GM12878 (cell line): Measurements from ENCODE around the gene NFKBIA. TPM values are rescaled to one million over a fixed set of nuclear protein-coding genes. Genes with fewer than 3 reads are reported as not detected.

Experiments
- ATAC-seq: fragments of 200-7000 bp; cut with Tn5 transposase; 3 replicates; pipeline ENCODE4 v1.9.1; 2020; ENCODE audit warnings: mild to moderate bottlenecking, moderate library complexity
- BruUV-seq: library from RNA; stranded (reverse); fragments of 400-500 nt; replicated peaks from 2 replicates; lab custom pipeline; 2021; lab: Mats Ljungman, UMichigan
- CTCF ChIA-PET: fragments of 300-600 bp; sonication (Branson Sonifier 250); formaldehyde crosslinking; extraction: SDS; loops from one replicate; lab custom pipeline; 2021; ENCODE audit warnings: inconsistent platforms; lab: Yijun Ruan, JAX
- POLR2A ChIA-PET: fragments of 350-600 bp; formaldehyde crosslinking; extraction: SDS; loops from one replicate; lab custom pipeline; 2021; ENCODE audit warnings: inconsistent platforms; lab: Charles Lee
- RAD21 ChIA-PET: fragments of 300-600 bp; sonication (Branson Sonifier 250); formaldehyde crosslinking; loops from one replicate; lab custom pipeline; 2023; ENCODE audit warnings: antibody characterized with exemption; ENCODE audit not compliant: unreplicated experiment; lab: Charles Lee
- SMC1A ChIA-PET: fragments of 300-600 bp; sonication (Branson Sonifier 250); formaldehyde crosslinking; loops from one replicate; lab custom pipeline; 2023; ENCODE audit not compliant: unreplicated experiment, uncharacterized antibody; lab: Charles Lee
- DNase-seq: peaks from one replicate; pipeline ENCODE4 v3.0.0-alpha.2; 2011; ENCODE audit warnings: low read depth, low spot score
- FAIRE-seq: peaks from 3 replicates; lab custom pipeline; 2011; peaks lifted over from hg19 to GRCh38; lab: Jason Lieb, UNC
- H2AFZ ChIP-seq: 2 replicates; pipeline ENCODE4 v1.6.0; 2011; ENCODE audit warnings: low read depth, low read length, control low read depth; ENCODE audit not compliant: control insufficient read depth
- H3K27ac ChIP-seq: 2 replicates; pipeline ENCODE4 v1.5.1; 2011; ENCODE audit warnings: control low read depth; ENCODE audit not compliant: control insufficient read depth, insufficient read depth
- H3K27me3 ChIP-seq, 2 experiments: replicated peaks in 1 of 2; 2 replicates each; pipeline versions ENCODE4 v1.6.0 to v1.6.1; 2011; ENCODE audit warnings: low read length in 1 of 2; ENCODE audit not compliant: control insufficient read depth in 2 of 2, insufficient read depth in 2 of 2
- H3K36me3 ChIP-seq, 2 experiments: 2 replicates each; pipeline ENCODE4 v1.5.1; 2011; ENCODE audit warnings: low read length in 1 of 2; ENCODE audit not compliant: control insufficient read depth in 2 of 2, insufficient read depth in 2 of 2
- H3K4me1 ChIP-seq: 2 replicates; pipeline ENCODE4 v1.6.1; 2011; ENCODE audit warnings: mild to moderate bottlenecking, low read length, moderate library complexity, mixed read lengths; ENCODE audit not compliant: control insufficient read depth, insufficient read depth
- H3K4me2 ChIP-seq: 2 replicates; pipeline ENCODE4 v1.6.0; 2011; ENCODE audit warnings: control low read depth; ENCODE audit not compliant: control insufficient read depth, insufficient read depth
- H3K4me3 ChIP-seq: fragments of 200-600 bp; sonication (generic); 2 replicates; pipeline ENCODE4 v1.5.1; 2016
- H3K79me2 ChIP-seq: 2 replicates; pipeline ENCODE4 v1.6.0; 2011; ENCODE audit warnings: low read length; ENCODE audit not compliant: control insufficient read depth, insufficient read depth
- H3K9ac ChIP-seq: 2 replicates; pipeline ENCODE4 v1.8.0; 2011; ENCODE audit warnings: low read length, control low read depth, mixed read lengths; ENCODE audit not compliant: control insufficient read depth, insufficient read depth
- H3K9me3 ChIP-seq: replicated peaks from 3 replicates; pipeline ENCODE4 v1.5.1; 2011; ENCODE audit warnings: mild to moderate bottlenecking, low read length; ENCODE audit not compliant: control insufficient read depth, insufficient read depth
- H4K20me1 ChIP-seq: 2 replicates; pipeline ENCODE4 v1.6.0; 2011; ENCODE audit not compliant: control insufficient read depth, insufficient read depth
- BCL11A ChIP-seq: IDR thresholded peaks from 2 replicates; pipeline ENCODE4 v1.6.1; 2011; ENCODE audit warnings: low read depth, low read length
- BMI1 ChIP-seq: fragments of 450-650 bp; IDR thresholded peaks from 2 replicates; pipeline ENCODE4 v1.6.1; 2016; ENCODE audit warnings: mild to moderate bottlenecking, moderate library complexity, borderline replicate concordance
- CBX3 ChIP-seq: fragments of 200-600 bp; sonication (generic); IDR thresholded peaks from 2 replicates; pipeline ENCODE4 v1.6.1; 2016; ENCODE audit warnings: low read depth, borderline replicate concordance
- CREB1 ChIP-seq: IDR thresholded peaks from 2 replicates; pipeline ENCODE4 v1.6.1; 2012; ENCODE audit warnings: low read depth, mild to moderate bottlenecking, inconsistent platforms
- CREM ChIP-seq: IDR thresholded peaks from 2 replicates; pipeline ENCODE4 v1.6.1; 2014; ENCODE audit warnings: antibody characterized with exemption, low read depth
- FOXK2 ChIP-seq: fragments of 450-650 bp; IDR thresholded peaks from 2 replicates; pipeline ENCODE4 v1.6.1; 2017; ENCODE audit warnings: mild to moderate bottlenecking, moderate library complexity
- HCFC1 ChIP-seq: fragments of 150-350 bp; IDR thresholded peaks from 2 replicates; pipeline ENCODE4 v1.6.1; 2014; ENCODE audit warnings: low read length
- HDGF ChIP-seq: fragments of 450-650 bp; IDR thresholded peaks from 2 replicates; pipeline ENCODE4 v1.6.1; 2016; ENCODE audit warnings: antibody characterized with exemption
- KAT2A ChIP-seq: conservative IDR thresholded peaks from 2 replicates; pipeline ENCODE4 v1.6.1; 2011; ENCODE audit warnings: low read depth, low read length; ENCODE audit not compliant: control insufficient read depth
- MYC ChIP-seq: IDR thresholded peaks from 2 replicates; pipeline ENCODE4 v1.6.1; 2011; ENCODE audit warnings: mild to moderate bottlenecking, low read length, moderate library complexity, inconsistent platforms; ENCODE audit not compliant: insufficient read depth, insufficient replicate concordance, insufficient read length, severe bottlenecking
- NFYA ChIP-seq: IDR thresholded peaks from 2 replicates; pipeline ENCODE4 v1.6.1; 2011; ENCODE audit warnings: low read depth, mild to moderate bottlenecking, low read length, improper control_type of control experiment, borderline replicate concordance
- NFYB ChIP-seq: IDR thresholded peaks from 2 replicates; pipeline ENCODE4 v1.6.1; 2011; ENCODE audit warnings: low read depth, mild to moderate bottlenecking, low read length, improper control_type of control experiment, moderate library complexity; ENCODE audit not compliant: insufficient read depth
- RAD51 ChIP-seq: fragments of 450-650 bp; IDR thresholded peaks from 2 replicates; pipeline ENCODE4 v1.6.1; 2016; ENCODE audit warnings: moderate library complexity, mild to moderate bottlenecking, inconsistent platforms
- SIX5 ChIP-seq: IDR thresholded peaks from 2 replicates; pipeline ENCODE4 v1.6.1; 2011; ENCODE audit warnings: mild to moderate bottlenecking, low read depth, low read length, moderate library complexity; ENCODE audit not compliant: severe bottlenecking
- SMAD5 ChIP-seq: IDR thresholded peaks from 2 replicates; pipeline ENCODE4 v1.6.1; 2016; ENCODE audit warnings: antibody characterized with exemption, low read depth
- SREBF2 ChIP-seq: IDR thresholded peaks from 2 replicates; pipeline ENCODE4 v1.6.1; 2012; ENCODE audit warnings: mild to moderate bottlenecking, low read length
- TCF12 ChIP-seq: IDR thresholded peaks from 2 replicates; pipeline ENCODE4 v1.6.1; 2011; ENCODE audit warnings: low read depth, mild to moderate bottlenecking, low read length
- YY1 ChIP-seq: IDR thresholded peaks from 2 replicates; pipeline ENCODE4 v1.6.1; 2011; ENCODE audit warnings: low read depth, mild to moderate bottlenecking, low read length
- ZNF24 ChIP-seq: fragments of 450-650 bp; IDR thresholded peaks from 2 replicates; pipeline ENCODE4 v1.6.1; 2017; ENCODE audit warnings: antibody characterized with exemption, mild to moderate bottlenecking
- WGBS: methylation state at CpG from one replicate; pipeline ENCODE4 v1.1.6; 2016; ENCODE audit warnings: low lambda C conversion rate; ENCODE audit not compliant: insufficient replicate concordance, insufficient coverage; ENCODE audit errors: missing lambda C conversion rate; 5-methylcytosine and 5-hydroxymethylcytosine counted together
- in situ Hi-C: fragments of 300-500 bp; cut with MboI; formaldehyde crosslinking; loops from 9 replicates; pipeline ENCODE4 v1.14.3; 2018; ENCODE audit warnings: mixed read lengths
- intact Hi-C: fragments of 100-400 bp; cut with micrococcal nuclease; formaldehyde crosslinking; loops from one replicate; pipeline ENCODE4 v1.14.2; 2022; ENCODE audit not compliant: unreplicated experiment
- polyA plus RNA-seq, 11 experiments: library from polyadenylated mRNA; depleted of rRNA in 4 of 11; unstranded in 6 of 11; stranded (reverse) in 5 of 11; fragments of >200 nt; fragmentation: Nextera tagmentation in 4 of 11; fragmentation: Illumina TruSeq in 1 of 11; extraction: Ambion mirVana in 4 of 11; extraction: Trizol in 1 of 11; gene quantifications; 1 replicate in 1 of 11; 2 replicates in 10 of 11; pipeline versions ENCODE4 v1.2.1 to v1.2.3, GENCODE V29; 2011 to 2016; ENCODE audit warnings: inconsistent platforms in 2 of 11, missing spikeins in 2 of 11, low read depth in 1 of 11
- total RNA-seq, 4 experiments: library from RNA; depleted of rRNA in 3 of 4; stranded (reverse); fragments of >200 nt in 3 of 4; fragmentation: Illumina TruSeq in 1 of 4; extraction: Trizol in 1 of 4; gene quantifications; 2 replicates each; pipeline versions ENCODE4 v1.2.1 to v1.2.3, GENCODE V29; 2013 to 2021

Gene NFKBIA
- total and polyA plus RNA-seq, 10 of the 15 experiments (the other 5 are each of a cell fraction or from before 2014, with no cell fraction given), result 123 to 419 (median 267) TPM

DNA sequence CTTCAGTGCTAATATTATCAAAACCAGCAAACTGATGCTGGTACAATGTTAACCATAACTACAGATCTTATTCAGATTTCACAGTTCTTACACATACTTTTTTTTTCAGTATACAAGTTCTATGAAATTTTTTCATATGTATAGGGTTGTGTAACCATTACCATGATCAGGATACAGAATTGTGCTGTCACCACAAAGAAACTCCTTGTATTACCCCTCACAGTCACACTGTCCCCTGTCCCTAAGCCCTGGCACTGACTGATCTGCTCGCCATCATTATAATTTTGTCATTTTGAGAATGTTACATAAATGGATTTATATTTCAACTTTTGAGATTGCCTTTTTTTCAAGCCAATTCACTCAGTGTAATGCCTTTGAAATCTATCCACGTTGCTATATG lies 21.3 kb upstream of the NFKBIA start:
- H3K4me2 ChIP-seq, result no peak overlapping the region
- DNase-seq (no peak), ATAC-seq (no peak), FAIRE-seq (no peak)
- POLR2A ChIA-PET, result no interaction called here
- no peaks in the 10 kb centered on the region for H3K27me3 ChIP-seq
- 0% methylated on average over 2 of the region's 2 CpGs for WGBS
- SMC1A ChIA-PET, result interaction anchor here (0.6 to 1.6 kb wide), 3 partner anchors 10 to 14 kb away, joined by 3 to 8 read pairs (median 4); no protein-coding TSS in a partner anchor
- no peak overlapping the region for H3K9ac ChIP-seq
- CTCF ChIA-PET, result interaction anchor here (1.1 to 2.8 kb wide), 4 partner anchors 12 to 261 kb away, joined by 4 to 7 read pairs (median 6); no protein-coding TSS in a partner anchor
- intact Hi-C loops, result loop anchor here (10.0 kb wide), 1 partner anchor 641 kb away; no protein-coding TSS in a partner anchor
- no peak overlapping the region for H2AFZ ChIP-seq
- RAD21 ChIA-PET, result interaction anchor here (2.0 kb wide), 1 partner anchor 9 kb away, joined by 7 read pairs; no protein-coding TSS in a partner anchor
- H3K36me3 ChIP-seq, result no peaks in the 10 kb centered on the region
- no peak overlapping the region for H3K4me3 ChIP-seq
- no peaks in the 10 kb centered on the region for H3K79me2 ChIP-seq
- in situ Hi-C loops, result loop anchor here (25.0 kb wide), 1 partner anchor 261 kb away; no protein-coding TSS in a partner anchor
- no peaks in the 10 kb centered on the region for H3K4me1 ChIP-seq
- no peak for TF ChIP-seq HDGF
- TF ChIP-seq ZNF24, result no peak
- no peak for TF ChIP-seq HCFC1
- no peak for TF ChIP-seq CREB1
- no peak for TF ChIP-seq YY1
- no peak for TF ChIP-seq BMI1
- TF ChIP-seq CBX3, result no peak
- TF ChIP-seq MYC, result no peak
- TF ChIP-seq SIX5, result no peak
- no peak for TF ChIP-seq KAT2A
- TF ChIP-seq FOXK2, result no peak
- no peak for TF ChIP-seq RAD51
- no peak for TF ChIP-seq TCF12
- no peak for TF ChIP-seq NFYA
- no peak for TF ChIP-seq CREM
- no peak for TF ChIP-seq SREBF2
- no peak for TF ChIP-seq BCL11A
- TF ChIP-seq NFYB, result no peak
- TF ChIP-seq SMAD5, result no peak
- TF ChIP-seq, all 136 proteins: peak for 0
- Histone ChIP-seq H3K9me3 (no peaks in the 10 kb centered on the region), H4K20me1 (no peaks in the 10 kb centered on the region), H3K27ac (no peak overlapping the region)
- no TSS peak for BruUV-seq
